Ovary (tissue), 3 donors: ENCODE data around the gene SMIM38.

ENCODE experiments used
- EP300 ChIP-seq: sonication (generic); formaldehyde crosslinking; IDR thresholded peaks from one replicate; pipeline ENCODE4 v1.6.1; 2017; ENCODE audit warnings: antibody characterized with exemption
- POLR2A ChIP-seq: fragments of 450-650 bp; IDR thresholded peaks from one replicate; pipeline ENCODE4 v1.6.1; 2017; ENCODE audit warnings: antibody characterized with exemption, mild to moderate bottlenecking, moderate library complexity
- TF ChIP-seq, protein P1 (sequence below), 3 donors: fragments of 450-650 bp in 2 of 3; fragments of 200-600 bp in 1 of 3; IDR thresholded peaks; one replicate each; pipeline versions ENCODE4 v1.5.1 to v1.8.0; 2016 to 2022; ENCODE audit warnings: antibody characterized with exemption in 3 of 3, mild to moderate bottlenecking in 1 of 3
- donor health status: DM: no; HTN: no; CAD: no.

DNA sequence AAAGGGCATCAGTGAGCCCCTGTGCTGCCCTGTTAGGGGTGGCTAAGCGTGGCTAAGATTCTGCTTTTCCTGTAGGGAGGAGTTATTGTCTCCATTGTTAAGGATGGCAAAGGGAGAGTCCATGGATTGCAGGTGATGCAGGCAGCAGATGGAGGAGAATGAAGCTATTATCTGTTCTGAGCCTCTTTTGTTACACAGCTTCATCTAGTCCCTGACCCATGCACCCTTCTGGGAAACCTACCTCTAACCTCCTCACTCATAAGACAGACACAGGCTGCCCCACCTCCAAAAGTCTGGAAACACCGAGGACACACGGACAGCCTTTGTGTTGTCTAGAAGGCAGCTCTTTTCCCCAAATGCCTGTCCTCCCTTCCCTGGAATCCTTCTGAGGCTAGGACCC, 13.7 kb downstream of the SMIM38 start:
- TF ChIP-seq, protein P1, sequence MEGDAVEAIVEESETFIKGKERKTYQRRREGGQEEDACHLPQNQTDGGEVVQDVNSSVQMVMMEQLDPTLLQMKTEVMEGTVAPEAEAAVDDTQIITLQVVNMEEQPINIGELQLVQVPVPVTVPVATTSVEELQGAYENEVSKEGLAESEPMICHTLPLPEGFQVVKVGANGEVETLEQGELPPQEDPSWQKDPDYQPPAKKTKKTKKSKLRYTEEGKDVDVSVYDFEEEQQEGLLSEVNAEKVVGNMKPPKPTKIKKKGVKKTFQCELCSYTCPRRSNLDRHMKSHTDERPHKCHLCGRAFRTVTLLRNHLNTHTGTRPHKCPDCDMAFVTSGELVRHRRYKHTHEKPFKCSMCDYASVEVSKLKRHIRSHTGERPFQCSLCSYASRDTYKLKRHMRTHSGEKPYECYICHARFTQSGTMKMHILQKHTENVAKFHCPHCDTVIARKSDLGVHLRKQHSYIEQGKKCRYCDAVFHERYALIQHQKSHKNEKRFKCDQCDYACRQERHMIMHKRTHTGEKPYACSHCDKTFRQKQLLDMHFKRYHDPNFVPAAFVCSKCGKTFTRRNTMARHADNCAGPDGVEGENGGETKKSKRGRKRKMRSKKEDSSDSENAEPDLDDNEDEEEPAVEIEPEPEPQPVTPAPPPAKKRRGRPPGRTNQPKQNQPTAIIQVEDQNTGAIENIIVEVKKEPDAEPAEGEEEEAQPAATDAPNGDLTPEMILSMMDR (IDR thresholded peaks at IDR 0.05): no peak
- TF ChIP-seq POLR2A (no peak), EP300 (no peak)
